Sigmoid colon (tissue), 7 donors: ENCODE data around the gene NOS1. TPM values are rescaled to one million over a fixed set of nuclear protein-coding genes. Genes with fewer than 3 reads are reported as not detected.

Experiments used
- DNase-seq: peaks from one replicate; pipeline ENCODE4 v3.0.0-alpha.2; 2019
- H3K27ac ChIP-seq, 4 donors: fragments of 200-600 bp; sonication (generic); one replicate each; pipeline ENCODE4 v1.5.1; 2016 to 2019; ENCODE audit warnings: mild to moderate bottlenecking in 1 of 4
- H3K27me3 ChIP-seq, 3 donors: fragments of 200-600 bp; sonication (generic); one replicate each; pipeline ENCODE4 v1.5.1; 2019; ENCODE audit warnings: mild to moderate bottlenecking in 1 of 3
- H3K36me3 ChIP-seq, 4 donors: fragments of 200-600 bp; sonication (generic); one replicate each; pipeline ENCODE4 v1.5.1; 2016 to 2019
- H3K4me1 ChIP-seq, 4 donors: fragments of 200-600 bp; sonication (generic); one replicate each; pipeline ENCODE4 v1.5.1; 2017 to 2019
- H3K4me3 ChIP-seq, 4 donors: fragments of 200-600 bp; sonication (generic); one replicate each; pipeline ENCODE4 v1.5.1; 2017 to 2019; ENCODE audit warnings: mild to moderate bottlenecking in 2 of 4, moderate library complexity in 1 of 4
- H3K9me3 ChIP-seq, 4 donors: fragments of 200-600 bp in 3 of 4; sonication (generic) in 3 of 4; one replicate each; pipeline versions ENCODE4 v1.5.1 to v1.6.1; 2013 to 2019
- CTCF ChIP-seq, 4 experiments: fragments of 450-650 bp in 3 of 4; fragments of 200-600 bp in 1 of 4; IDR thresholded peaks; one replicate each; pipeline ENCODE4 v1.5.1; 2016 to 2019; ENCODE audit warnings: antibody characterized with exemption in 4 of 4, mild to moderate bottlenecking in 3 of 4, moderate library complexity in 2 of 4
- EP300 ChIP-seq, 4 donors: sonication (generic); formaldehyde crosslinking; IDR thresholded peaks; one replicate each; pipeline ENCODE4 v1.6.1; 2017; ENCODE audit warnings: antibody characterized with exemption in 4 of 4
- POLR2A ChIP-seq, 2 donors: fragments of 450-650 bp; IDR thresholded peaks; one replicate each; pipeline ENCODE4 v1.6.1; 2016; ENCODE audit warnings: antibody characterized with exemption in 2 of 2, mild to moderate bottlenecking in 2 of 2, moderate library complexity in 2 of 2
- POLR2AphosphoS5 ChIP-seq, 4 donors: sonication (generic); formaldehyde crosslinking; IDR thresholded peaks; one replicate each; pipeline ENCODE4 v1.6.1; 2017; ENCODE audit warnings: antibody characterized with exemption in 4 of 4
- WGBS, 2 donors: extraction: QIAGEN DNeasy Blood & Tissue Kit; methylation state at CpG; one replicate each; pipeline ENCODE4 v1.1.7; 2013; 5-methylcytosine and 5-hydroxymethylcytosine counted together
- intact Hi-C: fragments of 100-400 bp; cut with DNase I; formaldehyde crosslinking; loops from one replicate; pipeline ENCODE4 v1.15.1; 2023
- polyA plus RNA-seq, 3 donors: library from polyadenylated mRNA; stranded (reverse); fragments of 200-250 nt; gene quantifications; one replicate each; pipeline ENCODE4 v1.2.3, GENCODE V29; 2013
- total RNA-seq, 4 donors: library from RNA; depleted of rRNA; stranded (reverse); fragments of >200 nt; gene quantifications; one replicate each; pipeline ENCODE4 v1.1.0, GENCODE V29; 2016
- donor health status: healthy with polysubstance abuse.
- donor health status: Bipolar disorder and iron deficiency.
- donor health status: healthy.

The NOS1 gene
- total and polyA plus RNA-seq, 7 donors = 1.6 to 14.7 (median 10.3) TPM; not detected in 2

GRCh38 chr12:117350140-117350539 lies 11.3 kb downstream of the NOS1 start:
- no peak overlapping the region for H3K4me3 ChIP-seq
- whole genome bisulfite sequencing, 2 donors = 77 to 89% methylated on average over 4 of the region's 4 CpGs
- H3K27me3 ChIP-seq = no peaks in the 10 kb centered on the region
- no peaks in the 10 kb centered on the region for H3K4me1 ChIP-seq
- DNase-seq = no peak
- no peak overlapping the region for H3K27ac ChIP-seq
- no peaks in the 10 kb centered on the region for H3K36me3 ChIP-seq
- TF ChIP-seq POLR2A (IDR thresholded peaks at IDR 0.05) (no peak), EP300 (IDR thresholded peaks at IDR 0.05) (no peak), CTCF (IDR thresholded peaks at IDR 0.05) (no peak), POLR2AphosphoS5 (IDR thresholded peaks at IDR 0.05) (no peak)
- no peaks in the 10 kb centered on the region for H3K9me3 ChIP-seq
- intact Hi-C loops = no loop called here

- no peak for DNase-seq
- WGBS, 2 donors = 64 to 66% methylated on average over 4 of the region's 4 CpGs
- no peaks in the 10 kb centered on the region for H3K27me3 ChIP-seq
- no peaks in the 10 kb centered on the region for H3K9me3 ChIP-seq
- H3K27ac ChIP-seq = no peak overlapping the region
- no peaks in the 10 kb centered on the region for H3K4me1 ChIP-seq
- no peak for TF ChIP-seq EP300 (IDR thresholded peaks at IDR 0.05)
- no peak for TF ChIP-seq POLR2A (IDR thresholded peaks at IDR 0.05)
- TF ChIP-seq CTCF (IDR thresholded peaks at IDR 0.05) = no peak
- no peak for TF ChIP-seq POLR2AphosphoS5 (IDR thresholded peaks at IDR 0.05)
- intact Hi-C loops = no loop called here
- no peak overlapping the region for H3K4me3 ChIP-seq
- H3K36me3 ChIP-seq = no peaks in the 10 kb centered on the region
Observed at GRCh38 chr12:117347588-117347987, 13.8 kb downstream of the NOS1 start.

- TF ChIP-seq CTCF (IDR thresholded peaks at IDR 0.05) = no peak
- no peak for TF ChIP-seq EP300 (IDR thresholded peaks at IDR 0.05)
- TF ChIP-seq POLR2A (IDR thresholded peaks at IDR 0.05) = no peak
- TF ChIP-seq POLR2AphosphoS5 (IDR thresholded peaks at IDR 0.05) = no peak
- Histone ChIP-seq H3K9me3 (no peaks in the 10 kb centered on the region), H3K27me3 (no peaks in the 10 kb centered on the region), H3K4me1 (no peaks in the 10 kb centered on the region), H3K27ac (no peak overlapping the region), H3K4me3 (no peak overlapping the region), H3K36me3 (no peaks in the 10 kb centered on the region)
- DNase-seq = no peak
- intact Hi-C loops = no loop called here
- 94 to 95% methylated on average over 5 of the region's 5 CpGs for WGBS, 2 donors
Observed at GRCh38 chr12:117344716-117345115, 16.7 kb downstream of the NOS1 start.

- no peak for DNase-seq
- 80 to 84% methylated on average over 1 of the region's 1 CpG for WGBS, 2 donors
- Histone ChIP-seq H3K36me3 (no peaks in the 10 kb centered on the region), H3K4me3 (no peak overlapping the region), H3K9me3 (no peaks in the 10 kb centered on the region), H3K27me3 (no peaks in the 10 kb centered on the region), H3K4me1 (no peaks in the 10 kb centered on the region), H3K27ac (no peak overlapping the region)
- TF ChIP-seq CTCF (IDR thresholded peaks at IDR 0.05) = no peak
- no peak for TF ChIP-seq POLR2A (IDR thresholded peaks at IDR 0.05)
- no peak for TF ChIP-seq EP300 (IDR thresholded peaks at IDR 0.05)
- TF ChIP-seq POLR2AphosphoS5 (IDR thresholded peaks at IDR 0.05) = no peak
- intact Hi-C loops = no loop called here
Observed at GRCh38 chr12:117343849-117344248, 17.6 kb downstream of the NOS1 start.

- no peak overlapping the region for H3K4me3 ChIP-seq
- TF ChIP-seq POLR2A (IDR thresholded peaks at IDR 0.05) = no peak
- TF ChIP-seq POLR2AphosphoS5 (IDR thresholded peaks at IDR 0.05) = no peak
- TF ChIP-seq CTCF (IDR thresholded peaks at IDR 0.05) = no peak
- TF ChIP-seq EP300 (IDR thresholded peaks at IDR 0.05) = no peak
- no peaks in the 10 kb centered on the region for H3K4me1 ChIP-seq
- H3K27ac ChIP-seq = no peak overlapping the region
- no peaks in the 10 kb centered on the region for H3K9me3 ChIP-seq
- no peaks in the 10 kb centered on the region for H3K36me3 ChIP-seq
- 23 to 42% methylated on average over 4 of the region's 4 CpGs for WGBS, 2 donors
- H3K27me3 ChIP-seq = no peaks in the 10 kb centered on the region
- intact Hi-C loops = no loop called here
- DNase-seq = no peak
Observed at GRCh38 chr12:117343296-117343695, 18.1 kb downstream of the NOS1 start.
